Astrocyte (in vitro differentiated cells and primary cell): ENCODE measurements around the gene SLC25A18. TPM values are rescaled to one million over a fixed set of nuclear protein-coding genes. Genes with fewer than 3 reads are reported as not detected.

Experiments used
- DNase-seq: peaks from one replicate; pipeline ENCODE4 v3.0.0-alpha.2; 2010; ENCODE audit warnings: low read depth
- FAIRE-seq: peaks from 2 replicates; lab custom pipeline; 2011; peaks lifted over from hg19 to GRCh38; lab: Jason Lieb, UNC
- H2AFZ ChIP-seq: 2 replicates; pipeline ENCODE4 v1.6.0; 2012; ENCODE audit warnings: low read depth, low read length, inconsistent platforms
- H3K27ac ChIP-seq: 2 replicates; pipeline ENCODE4 v1.5.1; 2011; ENCODE audit warnings: low read depth, low read length, inconsistent platforms
- H3K27me3 ChIP-seq: 2 replicates; pipeline ENCODE4 v1.6.0; 2011; ENCODE audit warnings: low read length, inconsistent platforms; ENCODE audit not compliant: insufficient read depth
- H3K36me3 ChIP-seq: 2 replicates; pipeline ENCODE4 v1.5.1; 2011; ENCODE audit warnings: low read length, inconsistent platforms; ENCODE audit not compliant: insufficient read depth
- H3K4me1 ChIP-seq: 2 replicates; pipeline ENCODE4 v1.5.1; 2011; ENCODE audit warnings: low read length, inconsistent platforms; ENCODE audit not compliant: insufficient read depth
- H3K4me2 ChIP-seq: 2 replicates; pipeline ENCODE4 v1.6.0; 2012; ENCODE audit warnings: low read length, inconsistent platforms
- H3K4me3 ChIP-seq: 2 replicates; pipeline ENCODE4 v1.5.1; 2011; ENCODE audit warnings: low read depth, mild to moderate bottlenecking, low read length, inconsistent platforms; ENCODE audit not compliant: insufficient read depth
- H3K79me2 ChIP-seq: 2 replicates; pipeline ENCODE4 v1.6.0; 2012; ENCODE audit warnings: mild to moderate bottlenecking, low read length, inconsistent platforms; ENCODE audit not compliant: insufficient read depth
- H3K9ac ChIP-seq: 2 replicates; pipeline ENCODE4 v1.6.0; 2012; ENCODE audit warnings: mild to moderate bottlenecking, low read length, inconsistent platforms
- H3K9me3 ChIP-seq: 2 replicates; pipeline ENCODE4 v1.5.1; 2012; ENCODE audit warnings: low read depth, mild to moderate bottlenecking, low read length, inconsistent platforms; ENCODE audit not compliant: insufficient read depth
- H4K20me1 ChIP-seq: 2 replicates; pipeline ENCODE4 v1.6.0; 2012; ENCODE audit warnings: low read length, inconsistent platforms; ENCODE audit not compliant: insufficient read depth
- H3K27ac Mint-ChIP-seq: one replicate; pipeline ENCODE4 v1.8.0; 2021; ENCODE audit warnings: mild to moderate bottlenecking, mixed read lengths; ENCODE audit not compliant: unreplicated experiment
- H3K27me3 Mint-ChIP-seq: one replicate; pipeline ENCODE4 v1.8.0; 2021; ENCODE audit warnings: low read depth, mixed read lengths; ENCODE audit not compliant: unreplicated experiment
- H3K36me3 Mint-ChIP-seq: one replicate; pipeline ENCODE4 v1.8.0; 2021; ENCODE audit warnings: low read depth, mixed read lengths; ENCODE audit not compliant: unreplicated experiment
- H3K4me1 Mint-ChIP-seq: one replicate; pipeline ENCODE4 v1.8.0; 2021; ENCODE audit warnings: low read depth, mixed read lengths; ENCODE audit not compliant: unreplicated experiment
- H3K4me3 Mint-ChIP-seq: one replicate; pipeline ENCODE4 v1.8.0; 2021; ENCODE audit warnings: mild to moderate bottlenecking, moderate library complexity, mixed read lengths; ENCODE audit not compliant: unreplicated experiment
- H3K9me3 Mint-ChIP-seq: one replicate; pipeline ENCODE4 v1.8.0; 2021; ENCODE audit warnings: mild to moderate bottlenecking, mixed read lengths; ENCODE audit not compliant: unreplicated experiment
- EZH2 ChIP-seq: IDR thresholded peaks from 2 replicates; pipeline ENCODE4 v1.6.1; 2012; ENCODE audit warnings: mild to moderate bottlenecking, low read length, inconsistent platforms; ENCODE audit not compliant: insufficient read depth
- total RNA-seq: library from RNA; stranded (reverse); gene quantifications from 2 replicates; pipeline ENCODE4 v1.2.1, GENCODE V29; 2021
- TF ChIP-seq, protein P1 (sequence below): IDR thresholded peaks from 2 replicates; pipeline ENCODE4 v1.5.1; 2011; ENCODE audit warnings: low read depth, mild to moderate bottlenecking, inconsistent platforms, low read length, moderate library complexity; ENCODE audit not compliant: insufficient read depth

Gene SLC25A18
- total RNA-seq, 1 donor from 2014 or later, result 0.48 TPM

DNA sequence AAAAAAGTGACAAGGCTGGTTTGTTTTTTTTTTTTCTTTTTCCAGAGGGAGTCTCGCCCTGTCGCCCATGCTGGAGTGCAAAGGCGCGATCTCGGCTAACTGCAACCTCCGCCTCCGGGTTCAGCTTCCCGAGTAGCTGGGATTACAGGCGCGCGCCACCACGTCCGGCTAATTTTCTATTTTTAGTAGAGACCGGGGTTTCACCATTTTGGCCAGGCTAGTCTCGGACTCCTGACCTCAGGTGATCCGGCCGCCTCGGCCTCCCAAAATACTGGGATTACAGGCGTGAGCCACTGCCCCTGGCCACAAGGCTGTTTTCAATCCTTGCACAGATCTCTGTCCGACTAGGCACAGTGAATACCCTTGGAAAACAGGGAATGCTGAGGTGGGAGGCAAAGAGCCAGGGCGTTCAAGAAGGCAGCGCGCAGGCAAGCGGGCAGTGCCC is 64.7 kb downstream of the SLC25A18 start:
- Histone ChIP-seq H3K9me3 (no peaks in the 10 kb centered on the region), H3K36me3 (peaks cover under 1% of the 10 kb centered on the region), H3K9ac (peak overlapping the region; percentile 99), H2AFZ (peak overlapping the region; percentile 85), H3K4me2 (peak overlapping the region; percentile 86), H3K79me2 (peaks cover 58% of the 10 kb centered on the region), H3K27me3 (no peaks in the 10 kb centered on the region), H3K4me3 (peak overlapping the region; percentile 97), H3K27ac (peak overlapping the region; percentile 92), H3K4me1 (peaks cover 7% of the 10 kb centered on the region), H4K20me1 (peaks cover 35% of the 10 kb centered on the region)
- no peak for FAIRE-seq
- Mint-ChIP-seq H3K27ac (peak overlapping the region; percentile 98), H3K4me3 (peak overlapping the region; percentile 94), H3K4me1 (peaks cover 13% of the 10 kb centered on the region), H3K27me3 (no peaks in the 10 kb centered on the region), H3K36me3 (peaks cover 2% of the 10 kb centered on the region), H3K9me3 (no peaks in the 10 kb centered on the region)
- TF ChIP-seq EZH2, result no peak
- TF ChIP-seq, protein P1, sequence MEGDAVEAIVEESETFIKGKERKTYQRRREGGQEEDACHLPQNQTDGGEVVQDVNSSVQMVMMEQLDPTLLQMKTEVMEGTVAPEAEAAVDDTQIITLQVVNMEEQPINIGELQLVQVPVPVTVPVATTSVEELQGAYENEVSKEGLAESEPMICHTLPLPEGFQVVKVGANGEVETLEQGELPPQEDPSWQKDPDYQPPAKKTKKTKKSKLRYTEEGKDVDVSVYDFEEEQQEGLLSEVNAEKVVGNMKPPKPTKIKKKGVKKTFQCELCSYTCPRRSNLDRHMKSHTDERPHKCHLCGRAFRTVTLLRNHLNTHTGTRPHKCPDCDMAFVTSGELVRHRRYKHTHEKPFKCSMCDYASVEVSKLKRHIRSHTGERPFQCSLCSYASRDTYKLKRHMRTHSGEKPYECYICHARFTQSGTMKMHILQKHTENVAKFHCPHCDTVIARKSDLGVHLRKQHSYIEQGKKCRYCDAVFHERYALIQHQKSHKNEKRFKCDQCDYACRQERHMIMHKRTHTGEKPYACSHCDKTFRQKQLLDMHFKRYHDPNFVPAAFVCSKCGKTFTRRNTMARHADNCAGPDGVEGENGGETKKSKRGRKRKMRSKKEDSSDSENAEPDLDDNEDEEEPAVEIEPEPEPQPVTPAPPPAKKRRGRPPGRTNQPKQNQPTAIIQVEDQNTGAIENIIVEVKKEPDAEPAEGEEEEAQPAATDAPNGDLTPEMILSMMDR, result no peak
- DNase-seq, result no peak

DNA sequence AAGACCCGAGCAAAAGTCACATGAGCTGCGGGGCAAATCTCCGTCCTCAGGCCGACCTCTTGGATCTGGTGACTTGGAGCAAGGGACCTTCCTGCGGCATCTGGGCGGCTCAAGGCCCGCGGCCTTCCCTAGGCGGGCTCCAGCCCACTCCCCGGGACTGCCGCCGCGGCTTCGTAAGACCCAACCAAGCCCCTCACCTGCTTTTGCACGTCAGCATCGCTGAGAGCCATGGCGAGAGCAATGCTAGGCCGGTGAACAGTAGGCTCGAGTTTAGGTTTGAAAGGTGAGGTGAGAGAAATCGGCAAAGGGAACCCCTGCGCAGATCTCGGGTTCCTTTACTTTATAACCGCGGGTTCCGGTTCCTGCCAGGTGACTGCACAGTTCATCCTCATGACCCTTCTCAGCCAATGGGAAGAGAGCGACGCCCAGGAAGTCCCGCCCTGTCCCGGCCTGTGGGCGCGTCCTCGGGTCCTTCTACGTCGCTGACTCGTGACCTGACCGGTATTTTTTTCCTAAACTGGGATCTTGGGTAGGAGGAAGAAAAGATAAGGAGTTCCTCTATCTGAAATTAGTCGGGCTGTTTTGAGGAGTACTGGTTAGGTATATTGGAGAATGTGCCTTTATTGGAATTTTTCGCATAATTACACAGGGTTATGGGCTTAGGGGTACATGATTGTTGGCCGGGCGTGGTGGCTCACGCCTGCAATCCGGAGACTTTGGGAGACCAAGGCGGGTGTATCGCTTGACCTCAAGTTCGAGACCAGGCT is 65.3 kb downstream of the SLC25A18 start, which contains the start of gene ATP6V1E1:
TSS of gene ATP6V1E1 (minus strand) at position 344 of the 767 bp plus-strand sequence. CDS start at position 230, 114 bp downstream.
- Histone ChIP-seq H2AFZ (peak within 1 kb of the TSS; percentile 85), H3K27me3 (no peaks in the 10 kb centered on the region), H3K36me3 (no peaks in the 10 kb centered on the region), H3K9ac (peak within 1 kb of the TSS; percentile 99), H3K27ac (peak within 1 kb of the TSS; percentile 92), H3K9me3 (no peaks in the 10 kb centered on the region), H3K4me1 (peaks cover 13% of the 10 kb centered on the region), H4K20me1 (peaks cover 29% of the 10 kb centered on the region), H3K79me2 (peaks cover 52% of the 10 kb centered on the region), H3K4me2 (peak within 1 kb of the TSS; percentile 86), H3K4me3 (peak within 1 kb of the TSS; percentile 97)
- Mint-ChIP-seq H3K27ac (peak within 1 kb of the TSS; percentile 98), H3K9me3 (no peaks in the 10 kb centered on the region), H3K4me3 (peak within 1 kb of the TSS; percentile 94), H3K36me3 (no peaks in the 10 kb centered on the region), H3K27me3 (no peaks in the 10 kb centered on the region), H3K4me1 (peaks cover 19% of the 10 kb centered on the region)
- FAIRE-seq (peak; percentile 68), DNase-seq (peak; percentile 94)
- TF ChIP-seq, protein P1, result no peak
- no peak for TF ChIP-seq EZH2

DNA sequence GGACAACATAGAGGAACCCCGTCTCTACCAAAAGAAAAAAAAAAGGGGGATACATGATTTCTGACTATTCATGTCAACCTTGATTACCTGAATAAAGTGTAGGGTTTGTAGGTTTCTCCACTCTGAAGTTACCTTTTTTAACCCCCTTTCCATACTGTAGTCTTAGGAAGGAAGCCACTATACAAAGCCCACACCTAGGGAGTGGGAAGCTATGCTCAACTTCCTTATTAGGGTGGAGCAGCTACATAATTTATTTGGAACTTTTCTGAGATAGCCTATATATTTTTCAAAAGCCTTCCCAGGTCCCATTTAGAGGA is 65.8 kb downstream of the SLC25A18 start:
- no peak for TF ChIP-seq EZH2
- TF ChIP-seq, protein P1, result no peak

More for the DNA sequence above, 65.8 kb downstream of the SLC25A18 start:
- H3K9ac ChIP-seq, result peak overlapping the region; percentile 99
- H3K79me2 ChIP-seq, result peaks cover 47% of the 10 kb centered on the region
- FAIRE-seq (no peak), DNase-seq (no peak)
- H3K4me1 Mint-ChIP-seq, result peaks cover 24% of the 10 kb centered on the region
- H3K4me2 ChIP-seq, result peak overlapping the region; percentile 86
- H3K27me3 Mint-ChIP-seq, result no peaks in the 10 kb centered on the region
- no peaks in the 10 kb centered on the region for H3K27me3 ChIP-seq
- H3K9me3 Mint-ChIP-seq, result no peaks in the 10 kb centered on the region
- peak overlapping the region; percentile 92 for H3K27ac ChIP-seq
- H4K20me1 ChIP-seq, result peaks cover 24% of the 10 kb centered on the region
- H3K36me3 Mint-ChIP-seq, result no peaks in the 10 kb centered on the region
- H3K36me3 ChIP-seq, result no peaks in the 10 kb centered on the region
- H2AFZ ChIP-seq, result peak overlapping the region; percentile 70
- H3K4me3 Mint-ChIP-seq, result peak overlapping the region; percentile 94
- H3K4me1 ChIP-seq, result peaks cover 17% of the 10 kb centered on the region
- H3K4me3 ChIP-seq, result peak overlapping the region; percentile 97
- H3K9me3 ChIP-seq, result no peaks in the 10 kb centered on the region
- peak overlapping the region; percentile 98 for H3K27ac Mint-ChIP-seq
